ENCODE results near the gene TOR4A.

GRCh38 chr9:137325124-137325523, 47.6 kb downstream of the TOR4A start:
- TF ChIP-seq, protein P1, sequence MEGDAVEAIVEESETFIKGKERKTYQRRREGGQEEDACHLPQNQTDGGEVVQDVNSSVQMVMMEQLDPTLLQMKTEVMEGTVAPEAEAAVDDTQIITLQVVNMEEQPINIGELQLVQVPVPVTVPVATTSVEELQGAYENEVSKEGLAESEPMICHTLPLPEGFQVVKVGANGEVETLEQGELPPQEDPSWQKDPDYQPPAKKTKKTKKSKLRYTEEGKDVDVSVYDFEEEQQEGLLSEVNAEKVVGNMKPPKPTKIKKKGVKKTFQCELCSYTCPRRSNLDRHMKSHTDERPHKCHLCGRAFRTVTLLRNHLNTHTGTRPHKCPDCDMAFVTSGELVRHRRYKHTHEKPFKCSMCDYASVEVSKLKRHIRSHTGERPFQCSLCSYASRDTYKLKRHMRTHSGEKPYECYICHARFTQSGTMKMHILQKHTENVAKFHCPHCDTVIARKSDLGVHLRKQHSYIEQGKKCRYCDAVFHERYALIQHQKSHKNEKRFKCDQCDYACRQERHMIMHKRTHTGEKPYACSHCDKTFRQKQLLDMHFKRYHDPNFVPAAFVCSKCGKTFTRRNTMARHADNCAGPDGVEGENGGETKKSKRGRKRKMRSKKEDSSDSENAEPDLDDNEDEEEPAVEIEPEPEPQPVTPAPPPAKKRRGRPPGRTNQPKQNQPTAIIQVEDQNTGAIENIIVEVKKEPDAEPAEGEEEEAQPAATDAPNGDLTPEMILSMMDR (conservative IDR thresholded peaks at IDR 0.05; ENCODE audit: low read depth, low read length): no peak
- TF ChIP-seq EZH2phosphoT487 (IDR thresholded peaks at IDR 0.05; ENCODE audit: borderline replicate concordance, low read length): no peak
